ENCODE data around the gene ATRIP.
A peak's percentile ranks its signal among the peaks of the same experiment; 100 is the strongest.

The ATRIP gene

GRCh38 chr3:48423883-48424695, 22.4 kb upstream of the ATRIP start:
- DNase-seq (ENCODE audit: low spot score) = no peak

- DNase-seq (ENCODE audit: low spot score) = peak; percentile 75
Observed at GRCh38 chr3:48425281-48425812, 21.2 kb upstream of the ATRIP start.

- peak; percentile 96 for DNase-seq (ENCODE audit: low spot score)
Observed at GRCh38 chr3:48426401-48426909, 20.1 kb upstream of the ATRIP start.

- DNase-seq (ENCODE audit: low spot score) = no peak
Observed at GRCh38 chr3:48426944-48427629, 19.4 kb upstream of the ATRIP start.

- no peak for DNase-seq (ENCODE audit: low spot score)
Observed at GRCh38 chr3:48427630-48427962, 18.9 kb upstream of the ATRIP start.

- no peak for DNase-seq (ENCODE audit: low spot score)
Observed at GRCh38 chr3:48428088-48428571, 18.4 kb upstream of the ATRIP start.

GRCh38 chr3:48428572-48429316, 17.8 kb upstream of the ATRIP start:
- DNase-seq (ENCODE audit: low spot score) = peak; percentile 25

- DNase-seq (ENCODE audit: low spot score) = peak; percentile 84
Observed at GRCh38 chr3:48429317-48429959, 17.1 kb upstream of the ATRIP start.

GRCh38 chr3:48429960-48430707, 16.4 kb upstream of the ATRIP start, which contains the start of gene PLXNB1:
Gene PLXNB1 (minus strand): TSS chr3:48430086. CDS start chr3:48424611, 5,475 bp downstream.
- DNase-seq (ENCODE audit: low spot score) = no peak

GRCh38 chr3:48430708-48431101, 15.8 kb upstream of the ATRIP start:
- DNase-seq (ENCODE audit: low spot score) = no peak

- no peak for DNase-seq (ENCODE audit: low spot score)
Observed at GRCh38 chr3:48431224-48432029, 15.1 kb upstream of the ATRIP start.

GRCh38 chr3:48432411-48433371, 13.8 kb upstream of the ATRIP start:
- no peak for DNase-seq (ENCODE audit: low spot score)

GRCh38 chr3:48433472-48434118, 12.9 kb upstream of the ATRIP start:
- no peak for DNase-seq (ENCODE audit: low spot score)

GRCh38 chr3:48434591-48435222, 11.8 kb upstream of the ATRIP start:
- DNase-seq (ENCODE audit: low spot score) = no peak

- DNase-seq (ENCODE audit: low spot score) = no peak
Observed at GRCh38 chr3:48435223-48435595, 11.3 kb upstream of the ATRIP start.

GRCh38 chr3:48435774-48436476, 10.6 kb upstream of the ATRIP start:
- peak; percentile 86 for DNase-seq (ENCODE audit: low spot score)

GRCh38 chr3:48436477-48436787, 10.1 kb upstream of the ATRIP start:
- no peak for DNase-seq (ENCODE audit: low spot score)
